ENCODE measurements around the gene KIF25.
"Not testable (repeated sequence)": the region's sequence is repeated elsewhere in the genome, so short reads cannot be mapped to it uniquely, and the experiment has no call there.

Gene KIF25

DNA sequence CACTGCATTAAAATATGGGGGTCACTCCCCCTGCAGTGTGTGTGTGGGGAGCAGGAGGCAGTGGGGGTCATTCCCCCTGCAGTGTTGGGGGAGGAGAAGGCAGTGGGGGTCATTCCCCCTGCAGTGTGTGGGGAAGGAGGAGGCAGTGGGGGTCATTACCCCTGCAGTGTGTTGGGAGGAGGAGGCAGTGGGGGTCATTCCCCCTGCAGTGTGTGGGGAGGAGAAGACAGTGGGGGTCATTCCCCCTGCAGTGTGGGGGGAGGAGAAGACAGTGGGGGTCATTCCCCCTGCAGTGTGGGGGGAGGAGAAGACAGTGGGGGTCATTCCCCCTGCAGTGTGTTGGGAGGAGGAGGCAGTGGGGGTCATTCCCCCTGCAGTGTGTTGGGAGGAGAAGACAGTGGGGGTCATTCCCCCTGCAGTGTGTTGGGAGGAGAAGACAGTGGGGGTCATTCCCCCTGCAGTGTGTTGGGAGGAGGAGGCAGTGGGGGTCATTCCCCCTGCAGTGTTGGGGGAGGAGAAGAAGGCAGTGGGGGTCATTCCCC lies 21.3 kb upstream of the KIF25 start:
- not testable (repeated sequence) for DNase-seq

DNA sequence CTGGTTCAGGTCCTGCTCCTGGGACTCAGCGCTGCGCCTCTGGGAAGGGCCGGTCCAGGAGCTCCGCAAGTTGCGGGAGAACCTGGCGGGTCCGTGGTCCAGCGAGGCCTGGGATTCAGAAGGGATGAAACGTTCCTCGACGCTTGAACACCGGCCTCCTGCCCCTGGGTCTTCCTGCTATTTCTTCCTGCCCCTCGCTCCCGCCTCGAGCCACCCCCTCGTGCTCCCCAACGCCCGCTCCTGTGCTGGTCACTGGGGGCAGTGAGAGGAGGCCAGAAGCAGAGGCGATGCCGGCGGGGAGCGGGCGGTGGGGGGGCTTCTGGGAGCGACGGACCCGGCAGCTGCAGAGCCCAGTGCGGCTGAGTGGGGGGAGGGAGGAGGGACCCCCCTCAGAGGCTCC lies 20.8 kb upstream of the KIF25 start:
- no peak for DNase-seq

DNA sequence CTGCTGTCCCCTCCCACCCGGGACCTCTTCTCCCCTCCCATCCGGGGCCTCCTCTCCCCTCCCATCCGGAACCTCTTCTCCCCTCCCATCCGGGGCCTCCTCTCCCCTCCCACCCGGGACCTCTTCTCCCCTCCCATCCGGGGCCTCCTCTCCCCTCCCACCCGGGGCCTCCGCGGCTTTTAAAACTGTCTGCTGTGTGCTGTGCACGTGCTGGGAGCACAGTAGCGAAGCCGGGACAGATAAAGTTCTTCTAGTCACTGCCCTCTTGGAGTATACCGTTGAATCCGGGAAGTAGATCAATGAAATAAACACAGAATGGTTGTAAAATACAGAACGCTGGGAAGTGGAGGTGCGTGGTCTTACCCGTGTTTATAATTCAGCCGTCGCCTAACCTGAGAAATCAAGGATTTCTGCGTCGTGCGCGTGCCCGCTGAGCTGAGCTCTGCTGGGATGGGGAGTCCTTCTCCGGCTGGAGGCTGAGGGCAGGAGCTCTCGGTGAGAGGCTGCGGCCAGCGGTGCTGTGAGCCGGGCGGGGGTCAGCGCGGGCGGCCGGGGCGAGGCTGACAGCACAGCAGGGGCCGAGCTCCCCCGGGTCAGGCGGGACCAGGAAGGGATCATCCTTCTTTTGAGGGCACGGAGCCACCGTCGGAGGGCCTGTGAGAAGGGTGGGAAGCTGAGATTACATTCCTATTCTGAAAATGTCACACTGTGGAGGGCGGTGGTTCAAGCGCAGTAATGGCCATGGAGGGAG lies 19.6 kb upstream of the KIF25 start:
- DNase-seq = no peak

DNA sequence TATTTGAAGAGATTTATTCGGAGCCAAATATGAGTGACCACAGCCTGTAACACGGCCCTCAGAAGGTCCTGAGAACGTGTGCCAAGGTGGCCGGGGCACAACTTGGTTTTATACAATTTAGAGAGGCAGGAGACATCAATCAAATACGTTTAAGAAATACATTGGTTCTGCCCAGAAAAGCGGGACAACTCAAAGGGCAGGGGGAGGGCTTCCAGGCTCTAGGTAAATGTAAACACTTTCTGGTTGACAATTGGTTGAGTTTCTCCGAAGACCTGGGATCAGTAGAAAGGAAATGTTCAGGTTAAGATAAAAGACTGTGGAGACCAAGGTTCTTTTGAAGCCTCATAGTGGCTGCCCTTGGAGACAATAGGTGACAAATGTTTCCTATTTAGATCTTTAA lies 18.9 kb upstream of the KIF25 start:
- DNase-seq = no peak

DNA sequence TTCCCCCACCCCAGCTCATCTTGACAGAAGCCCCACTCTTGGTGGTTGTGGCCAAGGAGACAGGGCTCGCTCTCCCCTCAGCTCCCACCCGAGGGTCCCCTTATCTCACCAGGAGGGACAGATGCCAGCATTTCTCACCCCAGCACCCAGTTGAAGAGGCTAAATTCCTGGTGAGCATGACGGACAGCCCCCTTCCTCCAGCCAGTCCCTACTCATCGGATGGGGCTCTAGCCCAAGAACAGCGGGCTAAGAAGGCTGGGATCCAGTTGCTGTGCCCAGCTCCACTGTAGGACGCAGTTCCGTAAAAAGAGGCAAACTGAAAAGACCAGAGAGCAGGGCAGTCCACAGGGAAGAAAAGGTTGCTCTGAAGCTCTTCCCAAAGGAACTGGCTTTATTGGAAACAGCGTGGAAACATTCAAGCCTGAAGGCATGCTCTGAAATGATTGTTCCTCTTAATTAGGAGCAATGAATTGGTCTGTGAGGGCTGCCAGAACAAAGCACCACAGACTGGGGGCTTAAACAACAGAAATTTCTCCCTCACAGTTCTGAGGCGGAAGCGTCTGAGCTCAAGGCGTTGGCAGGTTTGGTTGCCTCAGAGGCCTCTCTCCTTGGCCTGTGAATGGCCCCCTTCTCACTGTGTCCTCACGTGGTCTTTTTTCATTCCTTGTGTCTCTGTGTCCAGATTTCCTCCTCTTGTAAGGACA lies 17.9 kb upstream of the KIF25 start:
- no peak for DNase-seq

DNA sequence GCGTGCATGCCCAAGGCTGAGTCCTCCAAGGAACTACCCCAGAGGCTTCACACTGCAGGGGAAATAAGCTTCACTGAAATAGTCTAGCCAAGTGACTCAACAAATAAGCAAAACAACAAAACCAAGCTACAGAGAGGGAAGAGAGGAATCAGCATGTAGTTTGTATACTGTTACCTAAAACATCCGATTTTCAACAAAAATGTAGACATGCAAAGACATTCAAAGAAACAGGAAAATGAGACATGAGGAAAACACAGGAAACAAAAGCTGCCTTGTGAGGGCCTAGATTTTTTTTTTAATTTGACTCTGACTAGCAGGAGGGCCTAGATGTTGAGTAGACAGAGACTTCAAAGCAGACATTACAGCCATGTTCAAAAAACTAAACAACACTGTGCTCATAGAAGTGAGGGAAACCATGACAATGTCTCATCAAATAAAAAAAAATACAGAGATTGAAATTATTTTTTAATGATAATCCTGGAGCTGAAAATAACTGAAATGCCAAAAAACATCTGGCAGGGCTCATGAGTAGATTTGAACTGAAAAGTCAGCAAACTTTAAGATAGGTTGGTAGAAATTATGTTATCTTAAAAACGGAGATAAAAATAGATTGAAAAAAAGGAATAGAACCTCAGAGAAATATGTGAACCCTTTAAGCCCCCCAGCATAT lies 16.4 kb upstream of the KIF25 start:
- no peak for DNase-seq

DNA sequence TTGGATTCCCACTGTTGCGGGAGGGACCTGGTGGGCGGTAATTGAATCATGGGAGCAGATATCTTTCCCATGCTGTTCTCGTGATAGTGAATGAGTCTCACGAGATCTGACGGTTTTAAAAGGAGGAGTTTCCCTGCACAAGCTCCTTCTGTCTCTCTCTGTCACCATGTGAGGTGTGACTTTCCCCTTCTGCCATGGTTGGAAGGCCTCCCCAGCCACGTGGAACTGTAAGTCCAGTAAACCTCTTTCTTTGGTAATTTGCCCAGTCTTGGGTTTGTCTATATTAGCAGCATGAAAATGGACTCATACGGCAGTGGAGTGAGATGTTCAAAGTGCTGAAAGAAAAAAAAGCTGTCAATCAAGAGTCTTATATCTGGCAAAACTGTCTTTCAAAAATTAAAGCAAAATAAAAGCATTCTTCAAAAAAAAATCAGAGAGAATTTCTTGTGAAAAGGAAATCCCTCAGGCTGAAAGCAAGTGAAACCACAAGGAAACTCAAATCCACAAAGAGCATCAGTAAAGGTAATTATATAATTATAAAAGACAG lies 15.5 kb upstream of the KIF25 start:
- DNase-seq = no peak

DNA sequence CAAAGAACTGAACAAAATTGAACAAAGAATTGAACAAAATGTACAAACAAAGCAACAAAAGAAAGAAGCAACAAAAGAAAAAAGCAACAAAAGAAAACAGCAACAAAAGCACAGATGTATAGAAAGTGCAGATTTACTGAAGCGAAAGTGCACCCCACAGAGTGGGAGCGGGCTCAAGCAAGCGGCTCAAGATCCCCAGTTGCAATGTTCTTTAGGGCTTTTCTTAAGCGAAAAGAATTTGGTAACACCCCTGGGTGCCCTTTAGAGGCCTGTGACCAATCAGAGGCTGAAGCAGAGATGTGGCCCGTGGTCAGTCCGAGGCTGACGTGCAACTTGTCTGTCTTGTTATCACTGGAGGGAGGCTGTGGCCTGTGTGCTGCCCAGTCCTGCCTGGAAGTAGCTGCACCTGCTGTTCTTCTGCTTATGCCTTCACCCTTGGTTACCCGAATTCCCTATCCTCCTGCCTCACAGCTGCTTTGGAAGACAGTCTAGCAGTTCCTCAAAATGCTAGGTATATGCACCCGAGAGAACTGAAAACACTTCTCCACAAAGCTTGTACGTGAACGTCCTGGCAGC lies 13.2 kb upstream of the KIF25 start:
- no peak for DNase-seq

DNA sequence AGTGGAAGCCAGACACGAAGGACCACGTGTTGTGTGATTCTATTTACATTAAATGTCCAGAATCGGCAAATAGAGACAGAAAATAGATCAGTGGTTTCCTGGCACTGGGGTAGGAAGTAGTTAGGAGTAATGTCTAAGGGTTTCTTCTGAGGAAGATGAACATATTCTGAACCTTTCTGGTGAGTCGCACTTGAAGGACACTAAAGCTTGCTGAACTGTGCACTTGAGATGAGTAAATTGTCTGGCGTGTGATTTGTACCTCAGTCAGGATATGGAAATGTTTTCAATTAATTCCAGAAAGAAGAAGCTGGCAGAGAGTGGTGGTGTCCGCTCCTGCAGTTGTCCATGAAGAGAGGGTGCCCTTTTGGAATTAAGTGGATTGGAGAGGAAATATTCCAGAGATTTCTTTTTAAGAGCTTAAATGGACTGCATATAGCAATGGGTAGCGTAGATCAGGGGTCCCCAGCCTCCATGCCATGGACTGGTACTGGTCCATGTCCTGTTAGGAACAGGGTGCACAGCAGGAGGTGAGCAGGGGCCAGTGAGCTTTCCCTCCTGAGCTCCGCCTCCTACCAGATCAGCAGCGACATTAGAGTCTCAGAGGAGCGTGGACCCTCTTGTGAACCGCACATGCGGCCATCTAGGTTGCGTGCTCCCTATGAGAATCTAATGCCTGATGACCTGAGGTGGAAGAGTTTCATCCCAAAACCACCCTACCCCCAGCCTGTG lies 12.4 kb upstream of the KIF25 start:
- DNase-seq = no peak

DNA sequence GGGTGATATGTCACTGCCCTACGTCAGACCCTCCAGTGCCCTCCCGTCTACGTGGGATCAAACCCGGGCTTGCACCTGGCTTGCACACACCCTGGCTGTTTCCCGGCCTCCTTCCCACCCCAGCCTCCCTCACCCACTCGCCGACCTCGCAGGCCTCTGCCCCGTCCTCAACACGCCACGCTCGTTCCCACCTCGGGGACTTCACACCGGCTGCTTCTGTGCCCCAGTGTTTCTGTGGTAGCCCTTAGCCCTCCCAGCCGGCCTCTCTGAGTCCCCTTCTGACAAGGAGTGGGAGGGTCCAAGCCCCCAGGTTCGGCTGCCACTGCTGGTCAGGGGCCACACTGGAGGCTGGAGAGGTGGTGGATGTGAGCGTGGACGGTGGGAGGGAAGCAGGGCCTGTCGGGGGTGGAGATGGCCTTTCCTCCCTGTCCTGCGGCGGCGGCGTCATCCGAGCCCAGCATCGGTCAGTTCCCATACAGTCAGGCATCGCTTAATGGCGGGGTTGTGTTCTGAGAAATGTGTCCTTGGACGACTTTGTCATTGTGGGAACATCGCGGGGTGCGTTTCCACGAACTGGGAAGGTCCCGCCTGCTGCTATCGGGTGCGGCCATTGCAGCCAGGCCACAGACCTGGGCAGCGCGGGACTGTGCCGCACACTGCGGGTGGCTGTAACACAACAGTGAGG lies 11.4 kb upstream of the KIF25 start:
- no peak for DNase-seq

DNA sequence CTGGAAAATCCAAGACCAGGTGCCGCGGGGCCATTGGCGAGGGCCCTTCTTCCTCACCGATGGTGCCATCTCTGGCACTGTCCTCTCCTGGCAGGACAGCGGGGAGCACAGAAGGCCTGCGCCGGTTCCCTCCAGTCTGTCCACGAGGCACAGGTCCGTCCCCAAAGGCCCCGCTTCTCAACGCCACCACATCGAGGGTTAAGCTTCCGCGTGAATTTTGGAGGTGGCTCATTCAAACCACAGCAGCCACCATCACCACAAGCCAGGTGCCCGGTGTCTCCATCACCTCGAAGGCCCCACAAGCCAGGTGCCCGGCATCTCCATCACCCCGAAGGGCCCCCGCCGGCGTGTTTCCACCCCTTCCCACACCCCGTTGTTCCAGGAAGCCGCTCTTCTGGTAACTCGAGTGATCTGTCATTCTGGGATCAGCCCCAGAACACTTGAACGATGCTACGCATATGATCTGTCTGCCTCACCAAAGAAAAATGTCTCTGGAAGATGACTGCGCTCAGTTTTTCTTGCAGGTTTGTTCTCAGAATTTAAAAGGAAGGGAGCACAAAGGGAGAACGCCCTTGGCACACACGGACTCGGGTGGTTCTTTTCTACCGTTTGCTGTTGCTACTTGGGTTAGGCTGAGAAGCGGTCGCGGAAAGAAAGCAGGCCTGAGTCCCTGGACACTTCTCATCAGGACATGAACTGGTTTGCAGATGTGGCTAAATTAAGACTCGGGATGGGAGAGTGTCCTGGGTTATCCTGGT lies 9.9 kb upstream of the KIF25 start:
- no peak for DNase-seq

DNA sequence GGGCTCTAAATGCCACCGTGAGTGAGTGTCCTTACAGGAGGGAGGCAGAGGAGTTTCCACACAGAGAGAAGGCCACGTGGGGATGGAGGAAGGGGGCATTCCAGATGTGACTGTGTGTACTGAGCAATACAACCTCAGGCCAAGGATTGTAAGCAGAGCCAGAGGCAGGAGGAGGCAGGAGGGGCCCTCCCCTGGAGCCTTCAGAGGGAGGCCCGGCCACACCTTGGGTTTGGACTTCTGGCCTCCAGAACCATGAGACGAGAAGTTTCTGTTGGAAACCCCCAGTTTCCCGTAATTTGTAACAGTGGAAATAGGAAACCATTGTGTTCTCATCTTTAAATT lies 9.3 kb upstream of the KIF25 start:
- no peak for DNase-seq

DNA sequence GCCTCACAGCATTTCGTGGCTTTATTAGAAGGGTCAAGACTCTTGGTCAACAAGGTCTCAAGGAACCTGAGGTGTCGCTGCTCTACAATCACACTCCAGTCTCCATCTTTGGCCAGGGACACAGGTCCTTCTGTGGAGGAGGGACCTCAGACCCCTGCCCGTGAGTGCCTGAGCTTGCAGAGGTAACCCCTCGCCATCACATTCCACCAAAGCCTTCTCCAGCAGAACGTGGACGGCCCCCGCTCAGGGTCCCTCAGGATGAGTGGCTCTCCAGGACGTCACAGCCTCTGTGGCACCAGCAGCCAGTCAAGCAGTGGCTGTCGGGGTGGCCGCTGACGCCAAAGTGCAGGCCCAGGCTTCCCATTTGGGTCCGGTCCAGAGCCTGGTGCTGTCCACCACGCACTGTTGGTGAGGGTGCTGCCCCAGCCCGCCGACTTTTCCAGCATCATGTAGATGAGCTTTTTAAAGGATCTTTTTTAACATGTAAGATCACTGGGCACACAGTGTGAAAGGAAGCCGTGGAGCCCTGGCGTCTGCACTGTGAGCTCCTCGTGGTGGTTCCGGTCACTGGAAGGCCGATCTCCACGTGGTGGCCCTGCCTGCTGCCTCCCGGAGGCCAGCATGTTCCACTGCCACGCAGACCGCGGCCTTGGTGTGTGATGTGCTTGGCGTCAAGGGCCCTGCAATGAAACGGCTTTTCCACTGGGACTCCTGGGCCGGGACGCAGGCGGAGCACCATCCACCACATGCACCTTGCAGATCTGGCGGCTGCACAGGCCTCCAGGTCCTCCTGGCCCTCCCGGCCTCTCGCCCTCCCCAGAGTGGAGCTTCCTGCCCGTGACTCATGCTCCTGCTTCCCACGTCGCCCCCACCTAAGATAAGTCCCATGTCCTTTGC lies 8.3 kb upstream of the KIF25 start:
- no peak for DNase-seq

DNA sequence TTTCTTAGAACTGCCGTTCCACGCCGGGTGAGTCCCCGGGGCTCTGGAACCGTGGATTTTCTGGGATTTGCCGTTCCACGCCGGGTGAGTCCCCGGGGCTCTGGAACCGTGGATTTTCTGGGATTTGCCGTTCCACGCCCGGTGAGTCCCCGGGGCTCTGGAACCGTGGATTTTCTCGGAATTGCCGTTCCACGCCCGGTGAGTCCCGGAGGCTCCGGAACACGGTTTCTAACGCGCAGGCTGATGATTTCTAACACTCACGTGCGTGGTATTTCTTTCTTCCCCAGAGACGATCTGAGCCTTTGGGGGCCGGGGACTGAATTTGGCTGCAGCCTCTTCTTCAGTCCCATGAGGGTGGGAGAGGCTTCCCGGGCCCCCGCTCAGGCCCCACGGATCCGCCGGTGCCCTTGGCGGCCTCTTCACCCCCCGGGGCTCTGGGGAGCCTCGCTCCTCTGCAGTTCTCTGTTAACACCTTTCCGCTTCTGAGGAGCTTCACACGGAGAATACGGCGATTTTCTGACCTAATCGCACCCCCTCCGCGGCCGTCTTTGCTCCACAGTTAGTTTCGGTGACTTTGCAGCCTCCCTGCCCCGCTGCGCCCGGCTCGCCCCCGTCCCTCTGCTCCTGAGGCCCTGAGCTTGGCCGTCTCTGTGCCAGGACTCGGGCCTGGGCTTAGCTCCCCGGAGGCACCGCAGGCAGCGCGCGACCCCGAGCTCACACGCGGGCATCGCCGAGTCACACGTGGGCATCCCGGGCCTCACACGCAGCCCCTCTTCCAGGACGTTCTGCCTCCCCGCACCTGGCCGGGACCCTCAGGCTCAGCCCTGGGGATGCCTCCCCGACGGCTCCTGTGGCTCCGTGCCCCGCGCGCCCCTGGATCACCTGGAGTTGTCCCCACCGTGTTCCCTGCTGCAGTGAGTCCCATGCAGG lies 7.2 kb upstream of the KIF25 start:
- DNase-seq = no peak

DNA sequence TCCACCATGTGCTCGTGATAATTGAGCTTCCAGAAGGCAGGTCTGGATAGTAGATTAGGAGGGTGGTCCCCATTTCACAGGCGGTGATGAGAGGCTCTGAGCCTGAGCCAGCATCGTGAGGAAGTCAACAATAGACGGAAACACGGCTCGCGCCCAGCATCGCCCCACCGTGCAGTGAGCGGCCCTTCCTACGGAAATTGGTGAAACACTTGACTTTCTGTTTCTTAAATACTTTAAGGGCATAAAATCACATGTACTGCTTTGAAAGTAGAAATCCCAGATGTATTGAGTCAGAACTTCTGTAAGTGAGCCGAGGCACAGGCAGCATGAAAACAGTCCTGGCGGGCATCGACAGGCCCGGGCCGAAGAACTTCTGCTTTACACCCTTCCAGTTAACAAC lies 4.3 kb upstream of the KIF25 start:
- no peak for DNase-seq

DNA sequence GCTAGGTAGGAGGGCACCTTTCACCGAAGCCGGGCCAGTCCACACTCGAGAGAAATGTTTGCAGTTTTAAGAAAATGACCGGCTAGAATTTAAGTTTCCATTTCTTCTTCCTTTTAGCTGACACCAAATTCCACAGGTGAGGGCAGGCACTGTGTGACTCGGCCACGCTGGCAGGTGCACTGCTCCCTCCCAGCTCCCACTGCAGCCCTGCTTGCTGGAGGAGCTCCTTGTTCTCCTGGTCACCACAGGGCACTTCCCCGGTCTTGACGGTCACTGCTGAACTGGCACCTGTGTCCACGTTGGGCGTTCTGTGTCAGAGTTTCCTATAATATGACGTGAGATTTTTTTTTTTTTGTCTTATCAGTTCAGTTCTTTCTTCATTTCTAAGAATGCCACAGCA lies 3.6 kb upstream of the KIF25 start:
- DNase-seq = no peak

DNA sequence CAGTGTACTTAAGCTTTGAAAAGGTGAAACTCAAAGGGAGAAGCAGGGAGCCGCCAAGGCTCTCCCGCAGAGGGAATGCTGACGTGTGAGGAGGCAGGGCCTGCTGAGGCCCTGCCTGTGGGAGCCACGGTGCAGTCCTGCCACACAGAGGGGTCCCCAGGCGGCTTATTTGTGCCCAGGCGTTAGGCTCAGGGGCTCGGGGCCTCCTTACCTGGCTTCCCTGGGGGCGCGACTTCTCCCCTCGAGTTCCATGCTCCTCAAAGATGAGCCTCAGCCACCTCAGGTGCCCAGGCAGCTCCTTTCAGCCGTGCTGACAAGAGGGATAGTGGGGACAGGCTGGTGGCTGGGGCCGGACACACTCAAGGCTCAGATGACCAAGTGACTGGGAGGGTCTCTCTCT lies 2.2 kb upstream of the KIF25 start:
- DNase-seq = no peak

DNA sequence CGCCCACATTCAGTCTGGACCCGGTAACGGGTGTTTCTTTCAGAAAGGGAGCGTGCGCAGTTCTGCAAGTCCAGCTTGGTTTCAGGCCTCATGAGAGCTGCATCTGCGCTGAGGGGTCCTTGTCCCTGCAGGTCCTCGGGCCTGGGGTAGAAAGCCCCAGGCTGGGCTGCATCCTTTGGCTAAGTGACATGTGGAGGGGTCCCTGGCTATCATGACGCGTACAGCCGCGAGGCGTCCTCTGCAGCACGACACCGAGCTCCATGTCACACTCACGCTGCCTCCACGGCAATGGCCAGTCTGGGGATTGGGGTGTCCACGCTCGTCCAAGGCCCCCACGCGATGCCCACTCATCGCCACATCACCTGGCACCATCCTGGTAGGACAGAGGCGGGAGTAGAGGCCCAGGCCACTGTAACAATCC lies 1.7 kb upstream of the KIF25 start:
- DNase-seq = no peak

All from SW 1271 (cell line).